ENCODE measurements around the gene BLCAP. TPM values are rescaled to one million over a fixed set of nuclear protein-coding genes. Genes with fewer than 3 reads are reported as not detected.
"Not testable (repeated sequence)": the region's sequence is repeated elsewhere in the genome, so short reads cannot be mapped to it uniquely, and the experiment has no call there.

Gene BLCAP
- total RNA-seq, 1 experiment from 2014 or later = 108 TPM

DNA sequence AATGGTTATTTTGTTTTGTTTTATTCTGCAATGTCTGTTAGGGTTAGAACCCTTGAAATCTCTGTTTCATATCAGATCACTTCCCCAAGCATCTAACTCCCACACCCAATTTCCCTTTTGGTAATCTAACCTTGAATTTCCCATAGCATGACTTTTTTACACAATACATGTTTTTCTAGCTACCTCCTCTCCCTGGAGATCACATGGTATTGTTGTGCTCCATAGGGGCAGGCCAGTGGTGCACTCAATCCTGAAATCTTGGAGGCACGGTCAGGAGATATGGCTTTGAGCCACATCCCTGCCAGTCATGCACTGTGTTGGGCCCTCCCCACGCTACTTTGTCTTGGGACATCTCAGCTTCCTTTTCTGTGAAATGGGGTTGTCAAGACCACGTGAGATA is 43.3 kb downstream of the BLCAP start:
- DNase-seq (ENCODE audit: low read depth) = no peak

GRCh38 chr20:37481610-37482009 is 46.1 kb downstream of the BLCAP start:
- no peak for DNase-seq (ENCODE audit: low read depth)

DNA sequence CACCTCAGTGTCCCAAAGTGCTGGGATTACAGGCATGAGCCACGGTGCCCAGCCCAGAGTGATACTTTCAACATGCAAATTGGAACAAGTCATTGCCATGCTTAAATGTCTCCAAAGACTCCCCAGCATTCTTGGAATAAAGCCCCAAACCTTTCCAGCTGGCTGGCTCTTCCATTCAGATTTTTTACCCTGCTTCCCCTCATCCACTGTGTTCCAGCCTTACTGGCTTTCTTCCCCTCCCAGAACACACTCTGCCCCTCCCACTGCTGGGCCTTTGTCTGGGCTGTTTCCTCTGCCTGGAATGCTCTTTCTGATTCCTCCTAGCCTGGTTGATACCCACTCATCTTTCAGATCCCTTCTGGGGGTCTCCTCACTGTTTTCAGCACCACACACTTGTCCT is 46.8 kb downstream of the BLCAP start:
- no peak for DNase-seq (ENCODE audit: low read depth)

- DNase-seq (ENCODE audit: low read depth) = no peak
These were observed 47.6 kb downstream of the BLCAP start for GRCh38 chr20:37479925-37480691.

- DNase-seq (ENCODE audit: low read depth) = no peak
These were observed 48.4 kb downstream of the BLCAP start for GRCh38 chr20:37479266-37479665.

GRCh38 chr20:37477041-37477440 is 50.6 kb downstream of the BLCAP start:
- no peak for DNase-seq (ENCODE audit: low read depth)

GRCh38 chr20:37475252-37475651 is 52.4 kb downstream of the BLCAP start:
- no peak for DNase-seq (ENCODE audit: low read depth)

GRCh38 chr20:37474386-37474785 is 53.3 kb downstream of the BLCAP start:
- DNase-seq (ENCODE audit: low read depth) = no peak

- DNase-seq (ENCODE audit: low read depth) = no peak
These were observed 54.3 kb downstream of the BLCAP start for GRCh38 chr20:37473249-37474000.

- DNase-seq (ENCODE audit: low read depth) = not testable (repeated sequence)
These were observed 55.2 kb downstream of the BLCAP start for GRCh38 chr20:37472435-37472834.

DNA sequence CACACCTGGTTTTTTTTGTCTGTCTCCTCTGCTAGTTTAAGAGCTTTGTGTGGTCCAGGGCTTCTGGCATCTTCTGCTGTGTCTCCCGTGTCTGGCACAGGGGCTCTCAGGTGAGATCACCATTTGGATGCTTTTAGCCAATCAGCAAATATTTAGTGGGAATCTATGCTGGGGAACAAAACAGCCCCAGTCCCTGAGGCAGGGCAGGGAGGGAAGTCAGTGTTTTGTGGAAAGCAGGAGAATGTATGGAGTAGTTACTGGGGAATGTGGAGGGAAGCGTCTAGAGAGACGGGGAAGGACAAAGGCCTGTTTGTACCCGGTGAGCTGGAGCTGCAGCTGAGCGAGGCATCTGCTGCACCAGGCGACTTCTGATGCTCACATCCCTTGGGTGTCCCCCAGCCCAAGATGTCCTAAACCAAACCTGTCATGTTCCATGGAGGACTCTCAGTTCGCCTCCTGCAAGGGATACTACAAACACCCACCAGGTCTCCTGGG is 55.9 kb downstream of the BLCAP start:
- no peak for DNase-seq (ENCODE audit: low read depth)

GRCh38 chr20:37470190-37470589 is 57.5 kb downstream of the BLCAP start:
- not testable (repeated sequence) for DNase-seq (ENCODE audit: low read depth)

- no peak for DNase-seq (ENCODE audit: low read depth)
These were observed 58.1 kb downstream of the BLCAP start for GRCh38 chr20:37469531-37469930.

DNA sequence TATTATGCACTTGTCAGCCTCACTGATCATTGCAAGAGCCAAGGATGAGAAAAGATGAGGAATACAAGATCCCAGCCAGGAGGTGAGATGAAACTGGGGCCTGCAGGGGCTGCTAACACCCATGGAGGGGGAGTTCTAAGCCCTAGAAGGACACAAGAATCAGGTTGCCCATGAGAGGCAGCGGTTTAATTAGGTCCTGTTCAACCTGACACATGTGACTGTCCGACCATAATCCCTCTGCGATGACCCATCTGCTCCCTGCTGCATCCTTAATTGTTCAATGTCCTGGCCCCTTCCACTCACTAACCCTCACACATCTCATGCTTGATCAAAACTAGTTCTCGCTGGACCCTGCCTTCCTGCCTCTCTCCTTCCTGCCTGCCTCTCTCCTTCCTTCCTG is 58.8 kb downstream of the BLCAP start:
- DNase-seq (ENCODE audit: low read depth) = no peak

Other genes with a start within 250 kb of the BLCAP start
- gene MANBAL, start 238.2 kb downstream of the BLCAP start, total RNA-seq (2014; rRNA removed) = 14.5 and 21.9 TPM in 2 replicates
- 7.5 and 7.8 TPM in 2 replicates for gene SRC, start 181.7 kb downstream of the BLCAP start, total RNA-seq (2014; rRNA removed)
- 0.26 TPM in 1 of 2 replicates, not detected in the other for gene NNAT, start 6.6 kb downstream of the BLCAP start, total RNA-seq (2014; rRNA removed)
- gene CTNNBL1, start 166.2 kb upstream of the BLCAP start, total RNA-seq (2014; rRNA removed) = 33.6 and 41.7 TPM in 2 replicates